Hindlimb muscle (tissue), 1 donor: ENCODE data around the gene GJA9. TPM values are rescaled to one million over a fixed set of nuclear protein-coding genes. Genes with fewer than 3 reads are reported as not detected.
"Not testable (repeated sequence)": the region's sequence is repeated elsewhere in the genome, so short reads cannot be mapped to it uniquely, and the experiment has no call there.

Experiments used
- DNase-seq: peaks from one replicate; pipeline ENCODE4 v3.0.0-alpha.2; 2013
- polyA plus RNA-seq: library from polyadenylated mRNA; unstranded; fragments of 120-200 nt; gene quantifications from one replicate; pipeline ENCODE4 v1.2.1, GENCODE V29; 2013; ENCODE audit not compliant: insufficient read length

GJA9 gene
- polyA plus RNA-seq, 1 donor, result 0.34 TPM

- peak; percentile 99 for DNase-seq
Measured at GRCh38 chr1:38873027-38873969, 8.1 kb downstream of the GJA9 start, which contains the start of gene MYCBP. Gene MYCBP, minus strand, starts transcription at chr1:38873348. Its CDS starts 43 bp downstream, at chr1:38873305.

GRCh38 chr1:38872401-38873026 is 8.9 kb downstream of the GJA9 start:
- DNase-seq, result no peak

- no peak for DNase-seq
Measured at GRCh38 chr1:38870996-38871395, 10.4 kb downstream of the GJA9 start.

- DNase-seq, result no peak
Measured at GRCh38 chr1:38867208-38867607, 14.2 kb downstream of the GJA9 start.

- no peak for DNase-seq
Measured at GRCh38 chr1:38865112-38865715, 16.2 kb downstream of the GJA9 start.

- DNase-seq, result no peak
Measured at GRCh38 chr1:38860454-38860795, 21.0 kb downstream of the GJA9 start.

GRCh38 chr1:38859561-38860453 is 21.6 kb downstream of the GJA9 start, which contains the start of gene RRAGC:
Gene RRAGC, minus strand, starts transcription at chr1:38859772. Its CDS starts 126 bp downstream, at chr1:38859646.
- DNase-seq, result peak; percentile 99

GRCh38 chr1:38858833-38859560 is 22.4 kb downstream of the GJA9 start:
- DNase-seq, result no peak

- DNase-seq, result no peak
Measured at GRCh38 chr1:38852780-38853179, 28.6 kb downstream of the GJA9 start.

GRCh38 chr1:38848071-38848470 is 33.3 kb downstream of the GJA9 start:
- DNase-seq, result no peak

- no peak for DNase-seq
Measured at GRCh38 chr1:38846210-38846609, 35.2 kb downstream of the GJA9 start.

- not testable (repeated sequence) for DNase-seq
Measured at GRCh38 chr1:38845088-38845487, 36.3 kb downstream of the GJA9 start.

GRCh38 chr1:38840281-38840680 is 41.1 kb downstream of the GJA9 start:
- DNase-seq, result no peak

GRCh38 chr1:38839363-38839762 is 42.0 kb downstream of the GJA9 start:
- no peak for DNase-seq

GRCh38 chr1:38836316-38836715 is 45.1 kb downstream of the GJA9 start:
- not testable (repeated sequence) for DNase-seq

- peak; percentile 83 for DNase-seq
Measured at GRCh38 chr1:38834937-38835827, 46.2 kb downstream of the GJA9 start.

- DNase-seq, result no peak
Measured at GRCh38 chr1:38834221-38834782, 47.1 kb downstream of the GJA9 start.

GRCh38 chr1:38833146-38833545 is 48.2 kb downstream of the GJA9 start:
- no peak for DNase-seq

- no peak for DNase-seq
Measured at GRCh38 chr1:38832370-38832734, 49.0 kb downstream of the GJA9 start.

- no peak for DNase-seq
Measured at GRCh38 chr1:38831731-38832369, 49.5 kb downstream of the GJA9 start.
